ENCODE data around the gene PEF1.

The PEF1 gene

GRCh38 chr1:31621847-31622730 lies 22.6 kb downstream of the PEF1 start:
- H3K4me3 ChIP-seq (replicated peaks; ENCODE audit: low read depth, low read length) = no peak overlapping the region
- TF ChIP-seq CTCF (IDR thresholded peaks at IDR 0.05; ENCODE audit: low read length, missing control alignments) = no peak
- DNase-seq (ENCODE audit: low read depth) = no peak

- DNase-seq (ENCODE audit: low read depth) = no peak
- no peak for TF ChIP-seq CTCF (IDR thresholded peaks at IDR 0.05; ENCODE audit: low read length, missing control alignments)
- no peak overlapping the region for H3K4me3 ChIP-seq (replicated peaks; ENCODE audit: low read depth, low read length)
These were observed 23.2 kb downstream of the PEF1 start for GRCh38 chr1:31621498-31621820.

- no peak for TF ChIP-seq CTCF (IDR thresholded peaks at IDR 0.05; ENCODE audit: low read length, missing control alignments)
- DNase-seq (ENCODE audit: low read depth) = no peak
- no peak overlapping the region for H3K4me3 ChIP-seq (replicated peaks; ENCODE audit: low read depth, low read length)
These were observed 23.8 kb downstream of the PEF1 start for GRCh38 chr1:31620631-31621497.

GRCh38 chr1:31618916-31619846 lies 25.5 kb downstream of the PEF1 start:
- no peak for TF ChIP-seq CTCF (IDR thresholded peaks at IDR 0.05; ENCODE audit: low read length, missing control alignments)
- no peak for DNase-seq (ENCODE audit: low read depth)
- no peak overlapping the region for H3K4me3 ChIP-seq (replicated peaks; ENCODE audit: low read depth, low read length)

GRCh38 chr1:31617916-31618746 lies 26.5 kb downstream of the PEF1 start:
- peak; percentile 62 for TF ChIP-seq CTCF (IDR thresholded peaks at IDR 0.05; ENCODE audit: low read length, missing control alignments)
- peak; percentile 43 for DNase-seq (ENCODE audit: low read depth)
- H3K4me3 ChIP-seq (replicated peaks; ENCODE audit: low read depth, low read length) = peak overlapping the region; percentile 49

Measured in fibroblast of pulmonary artery (primary cell).